ENCODE data around the gene SPAG4. TPM values are rescaled to one million over a fixed set of nuclear protein-coding genes. Genes with fewer than 3 reads are reported as not detected.

Gene SPAG4
- total RNA-seq, 1 donor from 2014 or later = 35.3 TPM

GRCh38 chr20:35595456-35595855 lies 20.2 kb upstream of the SPAG4 start:
- Histone ChIP-seq H3K4me1 (peaks cover 0 to under 1% of the 10 kb centered on the region in 2 donors), H3K36me3 (no peaks in the 10 kb centered on the region), H3K27ac (no peak overlapping the region), H3K27me3 (no peaks in the 10 kb centered on the region), H3K9me3 (no peaks in the 10 kb centered on the region), H3K4me3 (no peak overlapping the region)
- no peak for DNase-seq (ENCODE audit: low spot score in 2 of 2)
- no peak for TF ChIP-seq CTCF (IDR thresholded peaks at IDR 0.05)
- intact Hi-C loops (cut with DNase I) = no loop called here

- no peaks in the 10 kb centered on the region for H3K9me3 ChIP-seq
- no peak overlapping the region for H3K27ac ChIP-seq
- no peak for TF ChIP-seq CTCF (IDR thresholded peaks at IDR 0.05)
- intact Hi-C loops (cut with DNase I) = no loop called here
- H3K36me3 ChIP-seq = no peaks in the 10 kb centered on the region
- no peak overlapping the region for H3K4me3 ChIP-seq
- no peak for DNase-seq (ENCODE audit: low spot score in 2 of 2)
- no peaks in the 10 kb centered on the region for H3K27me3 ChIP-seq
- peaks cover 3 to 5% of the 10 kb centered on the region in 2 donors for H3K4me1 ChIP-seq
These were observed 19.7 kb upstream of the SPAG4 start for GRCh38 chr20:35595901-35596300.

- Histone ChIP-seq H3K4me1 (peaks cover 10 to 14% of the 10 kb centered on the region in 2 donors), H3K27ac (no peak overlapping the region), H3K9me3 (no peaks in the 10 kb centered on the region), H3K4me3 (no peak overlapping the region), H3K27me3 (no peaks in the 10 kb centered on the region), H3K36me3 (no peaks in the 10 kb centered on the region)
- no peak for DNase-seq (ENCODE audit: low spot score in 2 of 2)
- no peak for TF ChIP-seq CTCF (IDR thresholded peaks at IDR 0.05)
- intact Hi-C loops (cut with DNase I) = no loop called here
These were observed 18.4 kb upstream of the SPAG4 start for GRCh38 chr20:35597186-35597585.

- no peak overlapping the region for H3K27ac ChIP-seq
- intact Hi-C loops (cut with DNase I) = no loop called here
- no peaks in the 10 kb centered on the region for H3K36me3 ChIP-seq
- H3K9me3 ChIP-seq = no peaks in the 10 kb centered on the region
- no peak for DNase-seq (ENCODE audit: low spot score in 2 of 2)
- no peaks in the 10 kb centered on the region for H3K27me3 ChIP-seq
- H3K4me1 ChIP-seq = peaks cover 10 to 14% of the 10 kb centered on the region in 2 donors
- no peak for TF ChIP-seq CTCF (IDR thresholded peaks at IDR 0.05)
- no peak overlapping the region for H3K4me3 ChIP-seq
These were observed 17.2 kb upstream of the SPAG4 start for GRCh38 chr20:35598476-35598875.

- Histone ChIP-seq H3K27ac (no peak overlapping the region), H3K4me3 (no peak overlapping the region), H3K27me3 (no peaks in the 10 kb centered on the region), H3K4me1 (peaks cover 10 to 14% of the 10 kb centered on the region in 2 donors), H3K9me3 (no peaks in the 10 kb centered on the region), H3K36me3 (no peaks in the 10 kb centered on the region)
- DNase-seq (ENCODE audit: low spot score in 2 of 2) = no peak
- TF ChIP-seq CTCF (IDR thresholded peaks at IDR 0.05) = no peak
- intact Hi-C loops (cut with DNase I) = no loop called here
These were observed 16.5 kb upstream of the SPAG4 start for GRCh38 chr20:35598899-35599775.
